IMR-90 (cell line): ENCODE measurements around the gene ZNF609.

ENCODE experiments used
- CEBPB ChIP-seq: IDR thresholded peaks from 2 replicates; pipeline ENCODE4 v1.6.1; 2012; ENCODE audit warnings: low read depth, low read length, improper control_type of control experiment
- POLR2A ChIP-seq: IDR thresholded peaks from 2 replicates; pipeline ENCODE4 v1.6.1; 2012; ENCODE audit warnings: mild to moderate bottlenecking, low read depth, low read length

DNA sequence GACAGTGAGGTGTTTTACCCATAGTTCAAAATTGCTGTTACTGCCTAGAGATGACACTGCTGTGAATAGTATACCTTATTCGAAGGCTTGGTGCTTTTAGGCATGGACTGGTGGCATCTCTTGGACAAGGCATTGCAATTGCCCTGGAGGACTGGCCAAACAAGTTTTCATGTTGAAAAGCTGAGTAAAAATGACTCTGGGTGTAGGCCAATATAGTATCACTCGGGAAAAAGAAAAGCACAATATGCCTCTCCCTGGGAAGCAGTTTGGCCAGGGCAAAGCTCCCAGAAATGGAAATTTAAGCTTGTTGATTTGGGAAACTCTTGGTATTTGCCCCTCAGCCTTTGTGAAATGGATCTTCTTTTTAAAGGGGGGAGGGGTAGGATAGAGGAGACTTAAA, 54.8 kb downstream of the ZNF609 start:
- TF ChIP-seq POLR2A (no peak), CEBPB (no peak)
